ENCODE measurements around the gene LRMDA.

LRMDA gene

GRCh38 chr10:75597773-75598440 is 166.5 kb downstream of the LRMDA start:
- Histone ChIP-seq H3K27me3 (ENCODE audit: insufficient read depth, low read depth, severe bottlenecking) (no peaks in the 10 kb centered on the region), H3K9me3 (ENCODE audit: severe bottlenecking) (no peaks in the 10 kb centered on the region), H3K36me3 (no peaks in the 10 kb centered on the region), H3K4me3 (ENCODE audit: low read depth, low read length) (no peak overlapping the region), H3K27ac (no peak overlapping the region)
- TF ChIP-seq CTCF (IDR thresholded peaks at IDR 0.05; ENCODE audit: low read depth, low read length): no peak
- DNase-seq: no peak

GRCh38 chr10:75598998-75599397 is 167.6 kb downstream of the LRMDA start:
- Histone ChIP-seq H3K27ac (no peak overlapping the region), H3K9me3 (ENCODE audit: severe bottlenecking) (no peaks in the 10 kb centered on the region), H3K27me3 (ENCODE audit: insufficient read depth, low read depth, severe bottlenecking) (no peaks in the 10 kb centered on the region), H3K4me3 (ENCODE audit: low read depth, low read length) (no peak overlapping the region), H3K36me3 (no peaks in the 10 kb centered on the region)
- no peak for DNase-seq
- no peak for TF ChIP-seq CTCF (IDR thresholded peaks at IDR 0.05; ENCODE audit: low read depth, low read length)

- Histone ChIP-seq H3K27ac (no peak overlapping the region), H3K36me3 (no peaks in the 10 kb centered on the region), H3K27me3 (ENCODE audit: insufficient read depth, low read depth, severe bottlenecking) (no peaks in the 10 kb centered on the region), H3K9me3 (ENCODE audit: severe bottlenecking) (no peaks in the 10 kb centered on the region), H3K4me3 (ENCODE audit: low read depth, low read length) (no peak overlapping the region)
- no peak for TF ChIP-seq CTCF (IDR thresholded peaks at IDR 0.05; ENCODE audit: low read depth, low read length)
- no peak for DNase-seq
Measured at GRCh38 chr10:75599875-75600648, 168.6 kb downstream of the LRMDA start.

- H3K36me3 ChIP-seq: no peaks in the 10 kb centered on the region
- no peak for TF ChIP-seq CTCF (IDR thresholded peaks at IDR 0.05; ENCODE audit: low read depth, low read length)
- no peak overlapping the region for H3K4me3 ChIP-seq (ENCODE audit: low read depth, low read length)
- no peak overlapping the region for H3K27ac ChIP-seq
- no peak for DNase-seq
- H3K27me3 ChIP-seq (ENCODE audit: insufficient read depth, low read depth, severe bottlenecking): no peaks in the 10 kb centered on the region
- no peaks in the 10 kb centered on the region for H3K9me3 ChIP-seq (ENCODE audit: severe bottlenecking)
Measured at GRCh38 chr10:75600833-75601232, 169.4 kb downstream of the LRMDA start.

DNA sequence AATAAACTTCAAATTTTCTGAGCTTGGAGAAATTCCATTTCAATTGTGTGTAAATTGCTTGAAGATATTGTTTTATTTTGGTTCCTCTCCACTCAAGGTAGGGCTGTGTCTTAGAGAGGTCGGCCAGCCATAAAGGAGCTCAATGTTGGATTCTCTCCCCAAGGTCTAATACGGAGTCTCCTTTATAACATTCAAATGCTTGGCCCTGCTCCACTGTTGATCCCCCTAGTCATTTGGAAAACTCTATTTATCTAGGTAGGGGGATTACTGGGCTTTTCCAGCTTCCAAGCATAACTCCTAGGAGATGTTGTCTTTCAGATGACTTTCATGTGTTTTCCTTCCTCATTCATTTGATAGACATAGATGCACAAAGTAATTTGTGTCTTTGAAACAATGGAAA is 170.9 kb downstream of the LRMDA start:
- TF ChIP-seq CTCF (IDR thresholded peaks at IDR 0.05; ENCODE audit: low read depth, low read length): no peak
- no peaks in the 10 kb centered on the region for H3K9me3 ChIP-seq (ENCODE audit: severe bottlenecking)
- H3K36me3 ChIP-seq: no peaks in the 10 kb centered on the region
- no peaks in the 10 kb centered on the region for H3K27me3 ChIP-seq (ENCODE audit: insufficient read depth, low read depth, severe bottlenecking)
- H3K4me3 ChIP-seq (ENCODE audit: low read depth, low read length): no peak overlapping the region
- no peak overlapping the region for H3K27ac ChIP-seq
- DNase-seq: no peak

Measured in WERI-Rb-1 (cell line).